IMR-90 (cell line): ENCODE measurements around the gene GPD1. TPM values are rescaled to one million over a fixed set of nuclear protein-coding genes. Genes with fewer than 3 reads are reported as not detected.

ENCODE experiments used
- ATAC-seq: fragments of 200-7000 bp; cut with Tn5 transposase; 2 replicates; pipeline ENCODE4 v1.9.1; 2020; ENCODE audit warnings: low read depth, mild to moderate bottlenecking, moderate library complexity
- BruUV-seq: library from RNA; stranded (reverse); fragments of 400-500 nt; replicated peaks from 2 replicates; lab custom pipeline; 2021; lab: Mats Ljungman, UMichigan
- CTCF ChIA-PET: fragments of 300-600 bp; formaldehyde crosslinking; extraction: SDS; loops from one replicate; lab custom pipeline; 2021; ENCODE audit warnings: antibody characterized with exemption; lab: Yijun Ruan, JAX
- POLR2A ChIA-PET: fragments of 300-600 bp; sonication (Branson Sonifier 250); formaldehyde crosslinking; loops from one replicate; lab custom pipeline; 2022; ENCODE audit warnings: antibody characterized with exemption; ENCODE audit not compliant: unreplicated experiment; lab: Charles Lee
- DNase-seq: peaks from one replicate; pipeline ENCODE4 v3.0.0; 2013
- H2AFZ ChIP-seq: replicated peaks from 2 replicates; pipeline ENCODE3; 2013; ENCODE audit warnings: low read length, mild to moderate bottlenecking; ENCODE audit not compliant: poor library complexity
- H2AK5ac ChIP-seq: 2 replicates; pipeline ENCODE4 v1.6.1; 2013; ENCODE audit warnings: low read depth, low read length, inconsistent platforms
- H2AK9ac ChIP-seq: replicated peaks from 2 replicates; pipeline ENCODE3; 2013; ENCODE audit warnings: mild to moderate bottlenecking, low read depth, low read length, moderate library complexity; ENCODE audit not compliant: poor library complexity
- H2BK120ac ChIP-seq: 2 replicates; pipeline ENCODE4 v1.6.1; 2013; ENCODE audit warnings: low read depth, low read length, inconsistent platforms
- H2BK15ac ChIP-seq: 3 replicates; pipeline ENCODE4 v1.6.1; 2013; ENCODE audit warnings: low read depth, low read length, inconsistent platforms
- H2BK20ac ChIP-seq: 2 replicates; pipeline ENCODE4 v1.6.1; 2013; ENCODE audit warnings: low read depth, mild to moderate bottlenecking, inconsistent platforms, low read length, moderate library complexity
- H2BK5ac ChIP-seq: 2 replicates; pipeline ENCODE4 v1.6.1; 2013; ENCODE audit warnings: mild to moderate bottlenecking, low read depth, low read length, inconsistent platforms; ENCODE audit not compliant: poor library complexity, severe bottlenecking
- H3K14ac ChIP-seq: replicated peaks from 2 replicates; pipeline ENCODE4 v1.6.1; 2013; ENCODE audit warnings: low read depth, low read length, inconsistent platforms
- H3K18ac ChIP-seq: 2 replicates; pipeline ENCODE4 v1.6.1; 2013; ENCODE audit warnings: low read depth, low read length, control low read depth
- H3K23ac ChIP-seq: 2 replicates; pipeline ENCODE4 v1.6.1; 2013; ENCODE audit warnings: low read depth, low read length, inconsistent platforms
- H3K27ac ChIP-seq: 2 replicates; pipeline ENCODE4 v1.5.1; 2013; ENCODE audit warnings: mild to moderate bottlenecking, control low read depth, low read length; ENCODE audit not compliant: insufficient read depth
- H3K27me3 ChIP-seq: 2 replicates; pipeline ENCODE4 v1.6.1; 2013; ENCODE audit warnings: low read length; ENCODE audit not compliant: control insufficient read depth, insufficient read depth
- H3K36me3 ChIP-seq: 2 replicates; pipeline ENCODE4 v1.6.1; 2013; ENCODE audit warnings: low read length, mixed read lengths; ENCODE audit not compliant: control insufficient read depth, insufficient read depth
- H3K4ac ChIP-seq: 2 replicates; pipeline ENCODE4 v1.6.1; 2013; ENCODE audit warnings: low read depth, low read length, inconsistent platforms
- H3K4me1 ChIP-seq: 2 replicates; pipeline ENCODE4 v1.6.1; 2013; ENCODE audit warnings: low read length, mixed read lengths; ENCODE audit not compliant: control insufficient read depth, insufficient read depth
- H3K4me2 ChIP-seq: 2 replicates; pipeline ENCODE4 v1.6.1; 2013; ENCODE audit warnings: low read depth, mild to moderate bottlenecking, control low read depth, low read length, moderate library complexity
- H3K4me3 ChIP-seq: 2 replicates; pipeline ENCODE4 v1.5.1; 2013; ENCODE audit warnings: low read depth, mild to moderate bottlenecking, control low read depth, low read length, moderate library complexity; ENCODE audit not compliant: insufficient read depth
- H3K56ac ChIP-seq: 2 replicates; pipeline ENCODE4 v1.6.1; 2013; ENCODE audit warnings: low read length, inconsistent platforms; ENCODE audit not compliant: insufficient read depth; ENCODE audit errors: extremely low read depth
- H3K79me1 ChIP-seq, 2 experiments: 2 replicates each; pipeline ENCODE4 v1.6.1; 2013; ENCODE audit warnings: low read length in 2 of 2, inconsistent platforms in 1 of 2, low read depth in 1 of 2
- H3K9ac ChIP-seq: 2 replicates; pipeline ENCODE4 v1.6.1; 2013; ENCODE audit warnings: low read depth, low read length, control low read depth
- H3K9me1 ChIP-seq: 2 replicates; pipeline ENCODE4 v1.6.1; 2013; ENCODE audit warnings: low read length, inconsistent platforms; ENCODE audit not compliant: insufficient read depth
- H3K9me3 ChIP-seq: 2 replicates; pipeline ENCODE4 v1.6.1; 2013; ENCODE audit warnings: low read length; ENCODE audit not compliant: control insufficient read depth, insufficient read depth
- H4K20me1 ChIP-seq: 2 replicates; pipeline ENCODE4 v1.6.1; 2013; ENCODE audit warnings: low read length, inconsistent platforms; ENCODE audit not compliant: insufficient read depth
- H4K5ac ChIP-seq: 2 replicates; pipeline ENCODE4 v1.6.1; 2013; ENCODE audit warnings: mild to moderate bottlenecking, low read depth, low read length, control low read depth
- H4K8ac ChIP-seq, 2 experiments: 2 replicates each; pipeline ENCODE4 v1.6.1; 2013; ENCODE audit warnings: low read depth in 2 of 2, low read length in 2 of 2, control low read depth in 1 of 2, inconsistent platforms in 1 of 2
- H4K91ac ChIP-seq: 2 replicates; pipeline ENCODE4 v1.6.1; 2013; ENCODE audit warnings: low read depth, low read length, inconsistent platforms; ENCODE audit not compliant: insufficient read depth
- CEBPB ChIP-seq: IDR thresholded peaks from 2 replicates; pipeline ENCODE4 v1.6.1; 2012; ENCODE audit warnings: low read depth, low read length, improper control_type of control experiment
- CHD1 ChIP-seq: IDR thresholded peaks from 2 replicates; pipeline ENCODE4 v1.6.1; 2012; ENCODE audit warnings: low read depth, low read length, improper control_type of control experiment
- ELK1 ChIP-seq: fragments of 150-350 bp; IDR thresholded peaks from 2 replicates; pipeline ENCODE4 v1.6.1; 2016; ENCODE audit warnings: low read depth, mild to moderate bottlenecking, low read length, moderate library complexity, borderline replicate concordance
- FOS ChIP-seq: fragments of 150-350 bp; IDR thresholded peaks from 2 replicates; pipeline ENCODE4 v1.6.1; 2016; ENCODE audit warnings: low read depth, low read length
- MAFK ChIP-seq: IDR thresholded peaks from 2 replicates; pipeline ENCODE4 v1.6.1; 2012; ENCODE audit warnings: low read depth, low read length, improper control_type of control experiment
- MXI1 ChIP-seq: IDR thresholded peaks from 2 replicates; pipeline ENCODE4 v1.6.1; 2012; ENCODE audit warnings: low read depth, mild to moderate bottlenecking, low read length, moderate library complexity, borderline replicate concordance
- NFE2L2 ChIP-seq: fragments of 150-350 bp; IDR thresholded peaks from 2 replicates; pipeline ENCODE4 v1.6.1; 2016; ENCODE audit warnings: low read depth, mild to moderate bottlenecking, low read length
- POLR2A ChIP-seq: IDR thresholded peaks from 2 replicates; pipeline ENCODE4 v1.6.1; 2012; ENCODE audit warnings: mild to moderate bottlenecking, low read depth, low read length
- RFX5 ChIP-seq: IDR thresholded peaks from 2 replicates; pipeline ENCODE4 v1.8.0; 2012; ENCODE audit warnings: low read depth, mild to moderate bottlenecking, low read length, moderate library complexity
- SMC3 ChIP-seq: fragments of 150-350 bp; IDR thresholded peaks from 2 replicates; pipeline ENCODE4 v1.6.1; 2016; ENCODE audit warnings: low read depth, mild to moderate bottlenecking, antibody characterized with exemption, low read length, moderate library complexity
- WGBS, 2 experiments: methylation state at CpG; one replicate each; pipeline versions ENCODE4 v1.1.5 to v1.1.7; 2013; ENCODE audit warnings: missing lambda C conversion rate in 2 of 2; ENCODE audit not compliant: insufficient read length in 1 of 2; ENCODE audit errors: extremely low coverage in 2 of 2; 5-methylcytosine and 5-hydroxymethylcytosine counted together
- dilution Hi-C: fragments of 300-500 bp; cut with HindIII; formaldehyde crosslinking; loops from one replicate; pipeline ENCODE4 v1.14.3; 2018; ENCODE audit warnings: low sequenced_read_pairs; ENCODE audit not compliant: unreplicated experiment
- in situ Hi-C: fragments of 300-500 bp; cut with MboI; formaldehyde crosslinking; loops from 3 replicates; pipeline ENCODE4 v1.14.3; 2019; ENCODE audit warnings: low sequenced_read_pairs, inconsistent platforms, mixed read lengths
- intact Hi-C: fragments of 100-400 bp; cut with micrococcal nuclease; formaldehyde crosslinking; loops from 2 replicates; pipeline ENCODE4 v1.10.0; 2022
- polyA plus RNA-seq, 3 experiments: library from polyadenylated mRNA; depleted of rRNA; stranded (reverse); fragments of >200 nt; gene quantifications; 2 replicates each; pipeline ENCODE4 v1.2.3, GENCODE V29; 2012; ENCODE audit warnings: low replicate concordance in 1 of 3
- total RNA-seq: library from RNA; depleted of rRNA; stranded (reverse); fragments of >200 nt; gene quantifications from 2 replicates; pipeline ENCODE4 v1.2.3, GENCODE V29; 2012
- TF ChIP-seq, protein P1 (sequence below): fragments of 150-350 bp; IDR thresholded peaks from 2 replicates; pipeline ENCODE4 v1.6.1; 2017; ENCODE audit warnings: mild to moderate bottlenecking, antibody characterized with exemption, low read length, low read depth

The GPD1 gene
- total and polyA plus RNA-seq, 2 of the 4 experiments (the other 2 are of a cell fraction) = 0.05 to 0.18 TPM

DNA sequence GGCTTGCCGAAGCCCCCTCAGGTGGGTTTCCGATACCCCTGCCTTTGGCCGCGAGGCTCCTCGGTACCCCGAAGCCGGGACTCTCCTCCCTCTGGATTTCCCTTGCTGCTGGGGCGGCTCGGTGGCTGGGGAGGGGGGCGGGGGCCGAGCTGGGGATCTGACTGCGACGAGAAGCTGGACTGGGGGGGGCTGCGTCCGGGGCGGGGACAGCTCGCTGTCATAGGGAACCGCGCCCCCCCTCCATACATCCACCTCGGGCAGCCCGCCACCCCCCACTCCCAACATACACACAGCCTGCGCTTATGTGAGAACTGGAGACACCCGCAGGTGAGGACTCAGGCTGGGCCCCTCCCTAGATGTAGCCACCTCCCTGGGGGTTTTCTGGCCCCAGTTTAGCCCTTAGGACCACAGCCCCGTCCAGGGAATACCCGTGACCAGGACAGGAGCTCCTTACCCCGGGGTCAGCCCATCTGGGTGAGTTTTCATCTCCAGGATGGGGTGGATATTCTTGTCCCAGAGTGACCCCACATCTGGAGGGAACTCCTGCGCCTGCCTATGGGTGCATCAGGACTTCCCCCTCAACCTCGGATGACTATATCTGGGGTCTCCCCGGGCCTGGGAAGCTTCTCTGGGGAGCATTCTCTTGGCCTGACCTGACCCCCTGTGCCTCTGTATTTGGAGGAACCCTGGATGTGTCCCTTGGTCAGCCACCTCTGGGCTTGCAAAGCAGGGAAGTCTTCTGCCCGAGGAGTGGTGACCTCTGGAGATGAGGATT lies 45.7 kb upstream of the GPD1 start (continued):
- TF ChIP-seq, protein P1, sequence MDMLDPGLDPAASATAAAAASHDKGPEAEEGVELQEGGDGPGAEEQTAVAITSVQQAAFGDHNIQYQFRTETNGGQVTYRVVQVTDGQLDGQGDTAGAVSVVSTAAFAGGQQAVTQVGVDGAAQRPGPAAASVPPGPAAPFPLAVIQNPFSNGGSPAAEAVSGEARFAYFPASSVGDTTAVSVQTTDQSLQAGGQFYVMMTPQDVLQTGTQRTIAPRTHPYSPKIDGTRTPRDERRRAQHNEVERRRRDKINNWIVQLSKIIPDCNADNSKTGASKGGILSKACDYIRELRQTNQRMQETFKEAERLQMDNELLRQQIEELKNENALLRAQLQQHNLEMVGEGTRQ = no peak
- TF ChIP-seq NFE2L2 = no peak

GRCh38 chr12:50058743-50059312 lies 45.0 kb upstream of the GPD1 start:
- no peak overlapping the region for H3K4me2 ChIP-seq
- H3K79me1 ChIP-seq = no peaks in the 10 kb centered on the region; a peak in 1 of 4 replicates
- H3K36me3 ChIP-seq = 0 out of 2 replicates have a peak, but pooled peaks cover 3% of the 10 kb centered on the region
- no peaks in the 10 kb centered on the region for H3K9me1 ChIP-seq
- H2BK15ac ChIP-seq = no peak overlapping the region
- H4K20me1 ChIP-seq = peaks cover 7% of the 10 kb centered on the region; the same call in 1 of the 2 replicates
- H2BK20ac ChIP-seq = no peak overlapping the region
- intact Hi-C loops (no loop called here), dilution Hi-C loops (no loop called here), in situ Hi-C loops (loop anchor here (5.0 kb wide), 1 partner anchor 87 kb away; the partner anchor contains the start of gene AQP6)
- no peak for DNase-seq
- H3K27me3 ChIP-seq = peaks cover 13% of the 10 kb centered on the region
- no peak overlapping the region for H3K4ac ChIP-seq
- ChIA-PET POLR2A (no interaction called here), CTCF (interaction anchor here (0.7 to 1.7 kb wide), 2 partner anchors 91 to 261 kb away, joined by 6 to 7 read pairs; no protein-coding TSS in a partner anchor)
- no peak overlapping the region for H2AK9ac ChIP-seq
- no peak overlapping the region for H3K9ac ChIP-seq
- H3K23ac ChIP-seq = no peak overlapping the region
- peaks cover 9% of the 10 kb centered on the region for H3K4me1 ChIP-seq
- WGBS, 2 experiments = 90% methylated on average over 15 of the region's 15 CpGs; no CpG with 5 or more reads in 1 of the 2 experiments
- H2BK5ac ChIP-seq = no peak overlapping the region
- no peak for ATAC-seq
- no peak overlapping the region for H4K91ac ChIP-seq
- no peak overlapping the region for H4K5ac ChIP-seq
- BruUV-seq = no TSS peak
- H3K18ac ChIP-seq = no peak overlapping the region
- H2BK120ac ChIP-seq = no peak overlapping the region
- no peak overlapping the region for H2AFZ ChIP-seq
- H2AK5ac ChIP-seq = peak overlapping the region; percentile 43; the same call in 1 of the 2 replicates
- H3K9me3 ChIP-seq = no peaks in the 10 kb centered on the region
- H4K8ac ChIP-seq = no peak overlapping the region
- no peak overlapping the region for H3K14ac ChIP-seq
- H3K56ac ChIP-seq = no peak overlapping the region
- H3K4me3 ChIP-seq = no peak overlapping the region
- H3K27ac ChIP-seq = no peak overlapping the region
- TF ChIP-seq MAFK (no peak), ELK1 (no peak), MXI1 (no peak), RFX5 (no peak), SMC3 (no peak), CEBPB (no peak), CHD1 (no peak), FOS (no peak), POLR2A (no peak)
- TF ChIP-seq, protein P1 = no peak
